CD4-positive, alpha-beta T cell treated with Interleukin-15 for 4 hours (primary cell): Measurements from ENCODE around the gene CAPZA1.
"Not testable (repeated sequence)": the region's sequence is repeated elsewhere in the genome, so short reads cannot be mapped to it uniquely, and the experiment has no call there.

Source experiments
- DNase-seq: peaks from one replicate; pipeline ENCODE4 v3.0.0-alpha.2; 2020; ENCODE audit warnings: low spot score

Gene CAPZA1

DNA sequence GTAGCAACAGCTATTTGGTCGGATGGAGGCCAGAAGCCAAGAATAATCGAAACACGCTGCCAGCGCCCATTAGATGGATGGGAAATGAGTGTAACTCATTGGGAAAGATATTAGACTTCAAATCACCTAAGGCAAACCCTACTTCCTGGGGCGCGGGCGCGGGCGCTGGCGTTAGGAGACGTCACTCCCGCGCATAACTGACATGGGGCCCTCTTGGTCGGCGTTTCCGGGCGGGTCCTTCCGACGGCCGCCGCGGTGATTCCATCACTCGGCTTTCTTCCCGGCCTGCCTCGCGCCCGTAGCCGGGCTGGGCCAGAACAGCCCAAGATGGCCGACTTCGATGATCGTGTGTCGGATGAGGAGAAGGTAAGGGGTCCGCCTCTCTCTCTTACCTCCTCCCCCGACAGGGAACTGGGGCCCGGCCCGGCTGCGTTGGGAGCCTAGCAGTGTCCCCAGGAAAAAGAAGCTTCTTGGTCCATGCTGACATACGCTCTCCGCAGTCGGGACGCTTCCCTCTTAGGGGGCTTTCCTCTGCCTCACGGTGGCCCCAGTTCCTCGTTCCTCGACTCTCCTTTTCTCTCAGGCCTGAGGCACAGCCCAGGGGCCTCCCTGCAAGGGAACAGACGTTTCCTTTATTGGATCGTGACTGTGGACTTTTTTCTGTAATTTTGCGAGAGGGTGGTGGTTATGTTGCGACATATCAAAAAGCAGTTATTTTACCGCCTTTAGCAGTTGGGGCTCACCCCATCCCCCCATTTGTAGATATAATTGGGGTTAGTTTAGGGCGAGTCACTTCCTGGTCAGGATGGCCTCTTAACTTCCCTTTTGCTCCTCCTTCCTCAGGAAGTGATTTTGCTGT lies at the start of gene CAPZA1:
TSS of gene CAPZA1 (plus strand) at position 315 of the 859 bp plus-strand sequence. CDS start at position 328, 13 bp downstream.
- DNase-seq: peak; percentile 90

GRCh38 chr1:112575154-112575804 lies 44.4 kb upstream of the CAPZA1 start:
- DNase-seq: no peak

GRCh38 chr1:112576240-112576639 lies 43.4 kb upstream of the CAPZA1 start:
- DNase-seq: no peak

DNA sequence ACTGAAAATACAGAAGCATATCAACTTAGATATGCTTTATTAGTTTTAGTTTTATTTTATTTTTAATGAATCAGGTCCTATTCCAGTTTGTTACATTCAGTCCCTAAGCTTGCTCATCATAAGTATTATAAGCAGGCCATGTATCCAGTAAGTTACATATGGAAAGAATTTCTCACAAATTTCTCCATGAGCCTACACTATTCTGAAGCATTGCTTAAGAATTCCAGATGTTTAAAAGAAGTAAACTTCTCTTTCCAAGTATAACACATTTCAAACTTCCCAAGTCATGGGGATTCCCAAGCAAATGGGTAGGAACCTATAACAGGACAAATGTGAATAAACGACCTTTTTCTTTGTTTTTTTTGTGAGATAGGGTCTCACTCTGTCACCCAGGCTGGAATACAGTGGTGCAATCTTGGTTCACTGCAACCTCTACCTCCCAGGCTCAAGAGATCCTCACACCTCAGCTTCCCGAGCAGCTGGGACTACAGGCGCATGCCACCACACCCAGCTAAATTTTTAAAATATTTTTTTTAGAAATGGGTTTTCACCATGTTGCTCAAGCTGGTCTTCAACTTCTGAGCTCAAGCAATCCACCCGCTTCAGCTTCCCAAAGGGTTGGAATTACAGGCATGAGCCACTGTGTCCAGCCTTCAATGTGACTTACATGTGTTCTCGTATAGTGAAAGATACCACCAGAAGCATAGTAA lies 39.7 kb upstream of the CAPZA1 start:
- no peak for DNase-seq

- DNase-seq: no peak
These were observed 37.9 kb upstream of the CAPZA1 start for GRCh38 chr1:112581586-112582192.

GRCh38 chr1:112583366-112583765 lies 36.3 kb upstream of the CAPZA1 start:
- no peak for DNase-seq

DNA sequence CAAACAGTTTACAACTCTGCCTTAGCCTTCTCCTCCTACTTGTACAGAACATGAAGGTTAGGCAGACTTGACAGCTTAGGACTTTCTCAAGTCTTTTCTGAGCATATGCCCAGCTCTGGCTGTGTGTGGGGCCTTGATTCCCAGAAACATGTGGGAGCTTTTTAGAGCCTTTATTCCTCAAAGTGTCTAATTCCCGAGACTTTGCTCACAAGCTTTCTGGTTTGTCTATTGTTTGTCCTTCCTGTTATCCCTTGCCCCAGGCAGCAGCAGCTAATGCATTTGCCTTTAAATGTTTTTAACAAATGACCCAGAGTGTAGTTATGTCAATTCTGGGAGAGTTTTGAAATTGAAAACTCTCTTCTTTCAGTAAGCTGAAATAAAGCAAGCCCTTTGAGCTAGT lies 29.9 kb upstream of the CAPZA1 start:
- no peak for DNase-seq

DNA sequence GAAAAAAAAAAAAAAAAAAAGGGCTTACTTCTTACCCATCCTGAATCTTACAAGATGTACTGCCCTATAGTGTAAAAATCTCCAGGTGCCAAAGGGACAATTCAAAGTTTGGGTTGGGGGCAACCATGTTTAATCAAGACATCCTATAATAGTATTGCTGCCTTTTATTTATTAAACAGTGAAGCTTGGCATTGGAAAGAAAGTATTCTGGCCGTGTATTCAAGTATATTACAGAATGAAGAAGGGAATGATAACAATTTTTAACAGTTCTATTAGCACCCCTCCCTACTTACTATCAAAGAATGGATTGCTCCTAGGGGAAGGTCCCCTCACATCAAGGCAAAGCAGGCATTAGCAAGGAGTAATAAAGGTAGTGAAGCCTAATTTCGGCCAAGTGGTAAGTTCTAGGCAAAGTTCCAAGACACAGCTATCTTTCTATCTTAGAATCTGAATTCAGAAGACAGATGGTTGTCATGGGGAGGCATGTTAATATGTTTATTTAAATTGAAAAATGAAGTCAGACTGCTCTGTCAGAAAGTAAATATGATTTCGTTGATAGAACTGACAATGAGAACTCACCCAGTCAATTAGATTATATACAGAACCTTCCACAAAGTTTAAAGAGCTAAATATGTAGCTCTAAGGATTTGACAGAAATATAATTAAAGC lies 25.3 kb upstream of the CAPZA1 start:
- no peak for DNase-seq

GRCh38 chr1:112599477-112599876 lies 20.2 kb upstream of the CAPZA1 start:
- no peak for DNase-seq

DNA sequence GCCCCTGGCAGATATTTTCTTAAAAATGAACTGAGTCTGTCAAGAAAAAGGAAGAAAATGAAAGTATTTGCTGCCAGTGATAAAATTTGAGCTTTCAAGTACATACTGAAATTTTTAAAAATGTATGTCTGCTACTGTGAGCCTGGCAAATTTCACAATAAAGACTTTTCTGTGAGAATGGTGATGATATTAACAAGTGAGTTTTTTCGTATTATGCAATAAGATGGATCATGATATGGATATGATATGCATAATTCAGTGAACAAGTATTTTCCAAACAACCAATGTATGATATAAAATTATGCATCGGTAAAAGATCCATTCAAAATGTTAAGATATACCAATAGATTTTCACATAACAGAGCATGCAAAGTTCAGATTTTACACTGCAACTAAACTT lies 16.6 kb upstream of the CAPZA1 start:
- no peak for DNase-seq

GRCh38 chr1:112603541-112603940 lies 16.1 kb upstream of the CAPZA1 start:
- DNase-seq: no peak

GRCh38 chr1:112605633-112606327 lies 13.9 kb upstream of the CAPZA1 start:
- DNase-seq: no peak

GRCh38 chr1:112614460-112615065 lies 5.1 kb upstream of the CAPZA1 start:
- peak; percentile 45 for DNase-seq

GRCh38 chr1:112618114-112618720 lies 1.4 kb upstream of the CAPZA1 start:
- peak; percentile 43 for DNase-seq

DNA sequence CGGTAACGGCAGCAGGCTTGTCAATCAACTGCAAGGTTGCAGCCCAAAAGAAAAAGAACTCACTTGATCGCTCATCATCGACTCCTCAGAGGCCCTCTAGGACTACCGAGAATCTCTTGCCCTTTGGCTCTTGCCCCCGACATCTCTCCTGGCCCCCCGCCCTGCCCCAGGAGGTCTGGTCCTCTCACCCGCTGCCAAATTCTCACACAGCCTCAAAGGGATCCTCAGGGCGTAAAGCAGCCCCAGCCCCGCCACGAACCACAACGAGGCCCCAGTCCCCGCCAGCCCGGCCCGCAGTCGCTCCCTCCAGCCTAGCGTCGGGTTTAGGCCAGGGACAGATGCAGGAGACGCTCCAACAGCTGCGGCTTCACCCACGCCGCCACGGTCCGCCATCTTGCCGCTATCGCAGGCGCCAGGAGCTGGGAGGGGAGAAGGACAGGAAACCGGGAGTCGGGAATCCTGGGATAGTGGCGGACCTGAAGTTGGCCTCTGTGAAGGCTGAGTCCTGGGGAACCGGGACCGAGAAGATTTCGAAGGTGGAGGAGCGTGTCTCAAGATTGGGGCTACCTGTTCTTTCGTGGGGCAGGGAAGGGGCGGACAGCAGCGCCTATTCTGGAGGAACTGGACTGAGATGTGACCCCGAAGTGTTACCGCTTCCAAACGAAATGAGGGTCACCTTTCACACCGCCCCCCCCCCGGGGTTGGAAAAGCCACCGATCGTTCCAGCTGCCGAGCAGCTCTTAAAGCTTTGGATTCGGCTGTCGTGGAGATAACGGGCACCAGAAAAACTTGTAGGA lies 713 bp upstream of the CAPZA1 start, which contains the start of gene ST7L:
TSS of gene ST7L (minus strand) at position 421 of the 797 bp plus-strand sequence. CDS start at position 393, 28 bp downstream.
- peak; percentile 54 for DNase-seq

DNA sequence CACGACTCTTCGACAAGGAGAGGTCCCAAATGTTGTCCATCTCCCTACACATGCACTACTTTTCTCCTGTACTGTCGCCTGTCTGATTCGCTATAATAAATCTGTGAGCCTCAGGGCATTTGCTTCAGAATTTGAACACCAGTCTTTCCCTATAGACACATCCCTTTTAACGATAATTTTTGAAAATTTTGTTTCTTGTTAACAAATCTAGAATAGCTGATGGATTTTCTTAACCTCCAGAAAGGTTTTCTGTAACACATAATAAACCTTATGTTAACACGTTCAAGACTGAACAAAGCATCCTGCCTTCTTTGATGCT lies 704 bp downstream of the CAPZA1 start:
- DNase-seq: no peak

DNA sequence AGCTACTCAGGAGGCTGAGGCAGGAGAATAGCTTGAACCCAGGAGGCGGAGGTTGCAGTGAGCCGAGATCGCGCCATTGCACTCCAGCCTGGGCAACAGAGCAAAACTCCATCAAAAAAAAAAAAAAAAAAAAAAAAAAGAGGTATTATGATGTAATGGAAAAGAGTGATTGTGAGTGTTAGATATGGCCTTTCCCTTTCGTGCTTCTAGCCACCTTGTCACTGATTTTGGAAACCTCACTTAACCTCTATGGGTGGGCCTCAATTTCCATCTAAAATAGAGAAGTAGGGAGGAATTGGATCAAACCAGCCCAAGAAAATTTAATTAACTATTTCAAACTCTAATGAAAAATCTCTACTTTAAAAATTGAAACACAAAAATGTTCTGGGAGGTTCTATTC lies 4.9 kb downstream of the CAPZA1 start:
- not testable (repeated sequence) for DNase-seq

DNA sequence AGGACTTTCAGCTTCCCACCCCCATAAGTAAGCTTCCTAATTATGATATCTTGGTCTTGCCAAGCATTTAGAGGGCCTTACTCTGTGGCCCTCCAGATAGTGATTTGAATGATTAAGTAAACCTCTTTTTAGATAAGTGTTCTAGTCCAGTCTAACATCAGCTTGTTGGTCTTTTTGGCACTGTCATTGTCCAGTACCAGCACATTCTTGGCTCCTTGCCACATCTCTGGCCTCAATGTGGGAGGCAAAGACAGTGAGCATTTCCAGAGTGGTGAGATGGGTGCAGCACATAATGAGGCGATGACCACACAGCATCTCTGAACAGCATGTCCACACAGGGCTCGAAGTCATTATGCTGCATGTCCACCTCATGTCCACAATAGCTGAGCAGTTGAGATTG lies 6.1 kb downstream of the CAPZA1 start:
- no peak for DNase-seq

- no peak for DNase-seq
These were observed 6.6 kb downstream of the CAPZA1 start for GRCh38 chr1:112626193-112626592.

GRCh38 chr1:112626887-112627286 lies 7.3 kb downstream of the CAPZA1 start:
- no peak for DNase-seq
